RWPE2 (cell line): Measurements from ENCODE around the gene SGPL1.

Experiments
- ATAC-seq: fragments of 200-7000 bp; cut with Tn5 transposase; 3 replicates; pipeline ENCODE4 v1.9.1; 2021; ENCODE audit warnings: low read depth
- DNase-seq: peaks from one replicate; pipeline ENCODE4 v3.0.0-alpha.2; 2020; ENCODE audit warnings: low spot score
- H3K27ac ChIP-seq: fragments of 450-650 bp; 2 replicates; pipeline ENCODE4 v1.5.1; 2017; ENCODE audit warnings: mild to moderate bottlenecking; ENCODE audit not compliant: poor library complexity, severe bottlenecking
- H3K27me3 ChIP-seq: fragments of 250-450 bp; sonication (Bioruptor Pico); 2 replicates; pipeline ENCODE4 v1.5.1; 2021; ENCODE audit warnings: mild to moderate bottlenecking, moderate library complexity; ENCODE audit not compliant: insufficient read depth, poor library complexity, severe bottlenecking
- H3K36me3 ChIP-seq: fragments of 250-450 bp; sonication (Bioruptor Pico); 2 replicates; pipeline ENCODE4 v1.5.1; 2020; ENCODE audit warnings: low read depth, mild to moderate bottlenecking, moderate library complexity
- H3K4me1 ChIP-seq: fragments of 250-450 bp; sonication (Bioruptor Pico); 2 replicates; pipeline ENCODE4 v1.5.1; 2021; ENCODE audit warnings: mild to moderate bottlenecking, moderate library complexity; ENCODE audit not compliant: insufficient read depth, poor library complexity, severe bottlenecking
- H3K4me3 ChIP-seq: fragments of 250-450 bp; sonication (Bioruptor Pico); 2 replicates; pipeline ENCODE4 v1.5.1; 2021; ENCODE audit warnings: mild to moderate bottlenecking, moderate library complexity; ENCODE audit not compliant: severe bottlenecking
- H3K9me3 ChIP-seq: fragments of 250-450 bp; sonication (Bioruptor Pico); 2 replicates; pipeline ENCODE4 v1.5.1; 2021; ENCODE audit warnings: mild to moderate bottlenecking, moderate library complexity; ENCODE audit not compliant: severe bottlenecking
- CTCF ChIP-seq: fragments of 450-650 bp; IDR thresholded peaks from one replicate; pipeline ENCODE4 v1.5.1; 2017; ENCODE audit warnings: mild to moderate bottlenecking, moderate library complexity; ENCODE audit not compliant: poor library complexity, severe bottlenecking

SGPL1 gene

DNA sequence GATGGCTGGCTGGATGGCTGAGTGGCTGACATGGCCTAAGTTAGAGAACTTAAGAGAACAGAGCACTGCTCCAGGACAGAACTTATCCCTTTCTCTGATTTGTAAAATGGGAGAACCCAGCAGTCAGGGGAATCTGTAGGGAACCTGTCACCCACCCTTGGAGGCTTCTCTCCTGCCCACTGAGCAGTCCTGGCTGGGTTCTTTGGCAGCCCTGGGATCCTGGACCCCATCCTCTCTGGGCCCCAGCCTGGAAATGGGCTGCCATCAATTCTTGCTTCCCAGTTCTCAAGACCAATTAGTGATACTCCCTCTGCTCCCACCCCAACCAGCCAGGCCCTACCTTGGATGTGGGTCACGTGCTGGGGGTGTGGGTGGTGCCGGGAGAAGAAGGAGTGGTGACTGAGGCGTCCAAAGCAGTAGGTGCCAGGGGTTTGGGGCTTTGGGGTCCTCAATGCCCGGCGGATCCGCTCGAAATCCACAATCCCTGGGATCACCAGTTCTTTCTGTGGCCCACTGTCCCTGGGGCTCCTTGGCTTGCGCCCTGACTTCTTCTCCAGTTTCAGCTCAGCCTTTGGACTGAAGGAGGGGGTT is 34.2 kb upstream of the SGPL1 start:
- TF ChIP-seq CTCF = no peak

GRCh38 chr10:70782086-70782745 is 33.5 kb upstream of the SGPL1 start:
- H3K27me3 ChIP-seq = no peaks in the 10 kb centered on the region
- ATAC-seq = no peak
- no peaks in the 10 kb centered on the region for H3K9me3 ChIP-seq
- DNase-seq = no peak
- H3K27ac ChIP-seq = no peak overlapping the region
- TF ChIP-seq CTCF = no peak
- H3K4me3 ChIP-seq = no peak overlapping the region
- H3K36me3 ChIP-seq = no peaks in the 10 kb centered on the region
- H3K4me1 ChIP-seq = no peaks in the 10 kb centered on the region

More for the DNA sequence above, 34.2 kb upstream of the SGPL1 start:
- no peak for DNase-seq
- Histone ChIP-seq H3K27ac (no peak overlapping the region), H3K27me3 (no peaks in the 10 kb centered on the region), H3K36me3 (no peaks in the 10 kb centered on the region), H3K9me3 (no peaks in the 10 kb centered on the region), H3K4me1 (no peaks in the 10 kb centered on the region), H3K4me3 (no peak overlapping the region)
- ATAC-seq = no peak

DNA sequence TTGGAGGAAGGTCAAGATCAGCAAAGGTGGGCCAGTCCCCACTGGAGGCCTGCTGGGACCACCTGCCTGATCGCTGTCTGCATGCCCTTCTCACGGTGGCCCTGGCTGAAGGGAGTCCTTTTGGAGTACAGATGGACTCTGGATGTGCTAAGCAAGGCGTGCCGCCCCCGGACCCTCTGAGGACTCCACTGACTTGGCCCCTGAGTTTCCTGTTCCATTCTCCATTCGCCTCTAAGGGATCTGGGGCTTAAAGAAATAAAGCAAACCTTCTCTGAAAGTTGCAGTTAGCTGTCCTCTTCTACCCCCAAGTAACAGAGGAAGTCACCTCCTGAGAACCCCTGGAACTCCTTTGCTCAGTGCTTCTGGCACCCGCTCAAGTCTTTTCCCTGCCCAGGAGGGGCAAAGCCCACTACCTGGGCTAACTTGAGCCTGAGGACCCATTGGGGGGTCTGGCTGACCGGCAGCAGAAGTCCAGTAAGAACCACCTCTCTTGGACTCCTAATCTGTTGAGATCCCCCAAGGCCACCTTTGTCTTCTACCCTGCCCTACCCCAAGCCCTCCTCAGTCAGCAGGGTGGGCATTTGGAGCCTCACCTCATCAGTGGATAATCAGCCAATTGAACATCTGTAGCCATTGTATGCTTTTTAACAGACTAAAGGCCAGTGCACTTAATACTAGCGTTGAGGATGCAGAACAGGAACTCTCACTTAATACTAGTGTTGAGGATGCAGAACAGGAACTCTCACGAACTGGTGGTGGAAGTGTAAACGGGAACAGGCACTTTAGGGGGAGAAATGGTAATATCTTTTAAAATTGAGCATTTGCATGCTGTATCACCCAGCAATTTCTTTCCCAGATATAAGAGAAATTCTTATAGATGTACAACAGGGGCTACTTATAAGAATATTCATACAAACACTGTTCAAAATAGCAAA is 32.7 kb upstream of the SGPL1 start:
- no peaks in the 10 kb centered on the region for H3K27me3 ChIP-seq
- no peak overlapping the region for H3K27ac ChIP-seq
- no peak for DNase-seq

GRCh38 chr10:70784016-70784415 is 31.7 kb upstream of the SGPL1 start:
- DNase-seq (no peak), ATAC-seq (no peak)
- Histone ChIP-seq H3K27ac (no peak overlapping the region), H3K36me3 (no peaks in the 10 kb centered on the region), H3K4me1 (no peaks in the 10 kb centered on the region), H3K9me3 (no peaks in the 10 kb centered on the region), H3K27me3 (no peaks in the 10 kb centered on the region), H3K4me3 (no peak overlapping the region)
- TF ChIP-seq CTCF = no peak

More for the DNA sequence above, 32.7 kb upstream of the SGPL1 start:
- ATAC-seq = no peak
- Histone ChIP-seq H3K36me3 (no peaks in the 10 kb centered on the region), H3K9me3 (no peaks in the 10 kb centered on the region), H3K4me1 (no peaks in the 10 kb centered on the region), H3K4me3 (no peak overlapping the region)
- TF ChIP-seq CTCF = no peak
